Measurements from ENCODE around the gene ZSCAN16. TPM values are rescaled to one million over a fixed set of nuclear protein-coding genes. Genes with fewer than 3 reads are reported as not detected.
A peak's percentile ranks its signal among the peaks of the same experiment; 100 is the strongest.
"Not testable (repeated sequence)": the region's sequence is repeated elsewhere in the genome, so short reads cannot be mapped to it uniquely, and the experiment has no call there.

The ZSCAN16 gene
- total RNA-seq, 1 experiment from 2014 or later: 6.7 TPM

- H3K4me3 ChIP-seq (ENCODE audit: low read depth, low read length): no peak overlapping the region
- no peak overlapping the region for H3K4me3 Mint-ChIP-seq (ENCODE audit: unreplicated experiment)
- peaks cover 50% of the 10 kb centered on the region for H3K36me3 Mint-ChIP-seq (ENCODE audit: insufficient read depth, unreplicated experiment)
- intact Hi-C loops (cut with micrococcal nuclease; ENCODE audit: unreplicated experiment): no loop called here
- no peaks in the 10 kb centered on the region for H3K4me1 ChIP-seq
- ChIA-PET POLR2A (no interaction called here), CTCF (interaction anchor here (1.3 kb wide), 1 partner anchor 16 kb away, joined by 3 read pairs; no protein-coding TSS in a partner anchor)
- no peaks in the 10 kb centered on the region for H3K27me3 ChIP-seq (replicated peaks; ENCODE audit: control insufficient read depth, insufficient read depth, low read length)
- TSS peak; percentile 0 for BruUV-seq (replicated peaks)
- H3K4me1 Mint-ChIP-seq (ENCODE audit: low read depth, unreplicated experiment): no peaks in the 10 kb centered on the region
- peaks cover 28% of the 10 kb centered on the region for H3K9me3 Mint-ChIP-seq (ENCODE audit: unreplicated experiment)
- no peak for DNase-seq
- H3K27me3 Mint-ChIP-seq (ENCODE audit: insufficient read depth, unreplicated experiment): no peaks in the 10 kb centered on the region
- TF ChIP-seq, protein P1, sequence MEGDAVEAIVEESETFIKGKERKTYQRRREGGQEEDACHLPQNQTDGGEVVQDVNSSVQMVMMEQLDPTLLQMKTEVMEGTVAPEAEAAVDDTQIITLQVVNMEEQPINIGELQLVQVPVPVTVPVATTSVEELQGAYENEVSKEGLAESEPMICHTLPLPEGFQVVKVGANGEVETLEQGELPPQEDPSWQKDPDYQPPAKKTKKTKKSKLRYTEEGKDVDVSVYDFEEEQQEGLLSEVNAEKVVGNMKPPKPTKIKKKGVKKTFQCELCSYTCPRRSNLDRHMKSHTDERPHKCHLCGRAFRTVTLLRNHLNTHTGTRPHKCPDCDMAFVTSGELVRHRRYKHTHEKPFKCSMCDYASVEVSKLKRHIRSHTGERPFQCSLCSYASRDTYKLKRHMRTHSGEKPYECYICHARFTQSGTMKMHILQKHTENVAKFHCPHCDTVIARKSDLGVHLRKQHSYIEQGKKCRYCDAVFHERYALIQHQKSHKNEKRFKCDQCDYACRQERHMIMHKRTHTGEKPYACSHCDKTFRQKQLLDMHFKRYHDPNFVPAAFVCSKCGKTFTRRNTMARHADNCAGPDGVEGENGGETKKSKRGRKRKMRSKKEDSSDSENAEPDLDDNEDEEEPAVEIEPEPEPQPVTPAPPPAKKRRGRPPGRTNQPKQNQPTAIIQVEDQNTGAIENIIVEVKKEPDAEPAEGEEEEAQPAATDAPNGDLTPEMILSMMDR (IDR thresholded peaks at IDR 0.05; ENCODE audit: insufficient read depth in 1 of 2, low read depth in 1 of 2, low read length in 1 of 2, severe bottlenecking in 1 of 2, unreplicated experiment in 1 of 2): no peak
- H3K9me3 ChIP-seq: peaks cover 21% of the 10 kb centered on the region
- peaks cover 9% of the 10 kb centered on the region for H3K36me3 ChIP-seq (ENCODE audit: control insufficient read depth, insufficient read depth, low read length)
- H3K27ac Mint-ChIP-seq (ENCODE audit: unreplicated experiment): no peak overlapping the region
Observed at GRCh38 chr6:28089054-28089453, 35.4 kb upstream of the ZSCAN16 start.

GRCh38 chr6:28090917-28091586 lies 33.4 kb upstream of the ZSCAN16 start:
- intact Hi-C loops (cut with micrococcal nuclease; ENCODE audit: unreplicated experiment): no loop called here
- TF ChIP-seq, protein P1 (IDR thresholded peaks at IDR 0.05; ENCODE audit: insufficient read depth in 1 of 2, low read depth in 1 of 2, low read length in 1 of 2, severe bottlenecking in 1 of 2, unreplicated experiment in 1 of 2): no peak
- Histone ChIP-seq H3K9me3 (peaks cover 21% of the 10 kb centered on the region), H3K36me3 (ENCODE audit: control insufficient read depth, insufficient read depth, low read length) (peaks cover 5% of the 10 kb centered on the region), H3K4me3 (ENCODE audit: low read depth, low read length) (no peak overlapping the region), H3K4me1 (no peaks in the 10 kb centered on the region), H3K27me3 (replicated peaks; ENCODE audit: control insufficient read depth, insufficient read depth, low read length) (no peaks in the 10 kb centered on the region)
- Mint-ChIP-seq H3K4me3 (ENCODE audit: unreplicated experiment) (no peak overlapping the region), H3K36me3 (ENCODE audit: insufficient read depth, unreplicated experiment) (peaks cover 40% of the 10 kb centered on the region), H3K9me3 (ENCODE audit: unreplicated experiment) (peaks cover 28% of the 10 kb centered on the region), H3K27me3 (ENCODE audit: insufficient read depth, unreplicated experiment) (no peaks in the 10 kb centered on the region), H3K27ac (ENCODE audit: unreplicated experiment) (no peak overlapping the region), H3K4me1 (ENCODE audit: low read depth, unreplicated experiment) (no peaks in the 10 kb centered on the region)
- BruUV-seq (replicated peaks): no TSS peak
- ChIA-PET POLR2A (no interaction called here), CTCF (no interaction called here)
- DNase-seq: no peak

- POLR2A ChIA-PET; CTCF ChIA-PET; DNase-seq; H3K4me3 ChIP-seq (ENCODE audit: low read depth, low read length); H3K36me3 ChIP-seq (ENCODE audit: control insufficient read depth, insufficient read depth, low read length); H3K36me3 Mint-ChIP-seq (ENCODE audit: insufficient read depth, unreplicated experiment); BruUV-seq (replicated peaks); H3K4me1 ChIP-seq; H3K27me3 ChIP-seq (replicated peaks; ENCODE audit: control insufficient read depth, insufficient read depth, low read length); H3K27ac Mint-ChIP-seq (ENCODE audit: unreplicated experiment); H3K9me3 Mint-ChIP-seq (ENCODE audit: unreplicated experiment); H3K4me3 Mint-ChIP-seq (ENCODE audit: unreplicated experiment); H3K4me1 Mint-ChIP-seq (ENCODE audit: low read depth, unreplicated experiment); H3K27me3 Mint-ChIP-seq (ENCODE audit: insufficient read depth, unreplicated experiment); H3K9me3 ChIP-seq: not testable (repeated sequence)
- intact Hi-C loops (cut with micrococcal nuclease; ENCODE audit: unreplicated experiment): loop anchor here (10.0 kb wide), 1 partner anchor 197 kb away; no protein-coding TSS in a partner anchor
Observed at GRCh38 chr6:28102222-28102621, 22.2 kb upstream of the ZSCAN16 start.

- H3K4me3 Mint-ChIP-seq (ENCODE audit: unreplicated experiment); BruUV-seq (replicated peaks); H3K4me3 ChIP-seq (ENCODE audit: low read depth, low read length); H3K27me3 Mint-ChIP-seq (ENCODE audit: insufficient read depth, unreplicated experiment); H3K9me3 ChIP-seq; H3K4me1 Mint-ChIP-seq (ENCODE audit: low read depth, unreplicated experiment); H3K27ac Mint-ChIP-seq (ENCODE audit: unreplicated experiment); H3K27me3 ChIP-seq (replicated peaks; ENCODE audit: control insufficient read depth, insufficient read depth, low read length); H3K9me3 Mint-ChIP-seq (ENCODE audit: unreplicated experiment); POLR2A ChIA-PET; H3K36me3 Mint-ChIP-seq (ENCODE audit: insufficient read depth, unreplicated experiment); CTCF ChIA-PET; DNase-seq; H3K4me1 ChIP-seq; H3K36me3 ChIP-seq (ENCODE audit: control insufficient read depth, insufficient read depth, low read length): not testable (repeated sequence)
- intact Hi-C loops (cut with micrococcal nuclease; ENCODE audit: unreplicated experiment): loop anchor here (10.0 kb wide), 1 partner anchor 198 kb away; no protein-coding TSS in a partner anchor
Observed at GRCh38 chr6:28102699-28103098, 21.7 kb upstream of the ZSCAN16 start.
